Esophagus squamous epithelium (tissue), 4 donors: ENCODE measurements around the gene JAK3.

Source experiments
- CTCF ChIP-seq, 6 experiments: fragments of 450-650 bp in 4 of 6; fragments of 200-600 bp in 2 of 6; sonication (generic) in 2 of 6; IDR thresholded peaks; one replicate each; pipeline ENCODE4 v1.5.1; 2016 to 2019; ENCODE audit warnings: antibody characterized with exemption in 6 of 6, mild to moderate bottlenecking in 4 of 6, moderate library complexity in 4 of 6
- POLR2A ChIP-seq, 4 donors: fragments of 450-650 bp; IDR thresholded peaks; one replicate each; pipeline ENCODE4 v1.6.1; 2017; ENCODE audit warnings: antibody characterized with exemption in 4 of 4, mild to moderate bottlenecking in 4 of 4, moderate library complexity in 3 of 4

DNA sequence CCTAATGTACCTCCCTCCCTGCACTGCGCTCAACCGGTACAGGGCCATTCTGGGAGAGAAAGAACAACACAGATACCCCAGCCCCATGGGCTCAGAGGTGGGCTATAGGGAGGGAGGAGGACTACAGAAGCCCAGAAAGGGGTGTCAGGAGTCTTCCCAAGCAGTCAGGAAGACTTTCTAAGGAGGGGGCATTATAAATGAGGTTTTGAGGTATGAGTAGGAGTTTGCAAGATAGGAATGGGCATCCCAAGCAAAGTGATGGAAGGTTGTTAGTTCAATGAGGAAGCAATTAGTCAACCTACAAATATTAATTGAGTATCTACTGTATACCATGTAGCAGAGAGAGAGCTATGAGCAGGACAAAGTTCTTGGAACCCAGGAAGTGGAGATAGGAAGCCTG, 59.1 kb downstream of the JAK3 start:
- TF ChIP-seq CTCF (IDR thresholded peaks at IDR 0.05) (no peak), POLR2A (IDR thresholded peaks at IDR 0.05) (no peak)
